ENCODE measurements around the gene NLK.

The NLK gene

DNA sequence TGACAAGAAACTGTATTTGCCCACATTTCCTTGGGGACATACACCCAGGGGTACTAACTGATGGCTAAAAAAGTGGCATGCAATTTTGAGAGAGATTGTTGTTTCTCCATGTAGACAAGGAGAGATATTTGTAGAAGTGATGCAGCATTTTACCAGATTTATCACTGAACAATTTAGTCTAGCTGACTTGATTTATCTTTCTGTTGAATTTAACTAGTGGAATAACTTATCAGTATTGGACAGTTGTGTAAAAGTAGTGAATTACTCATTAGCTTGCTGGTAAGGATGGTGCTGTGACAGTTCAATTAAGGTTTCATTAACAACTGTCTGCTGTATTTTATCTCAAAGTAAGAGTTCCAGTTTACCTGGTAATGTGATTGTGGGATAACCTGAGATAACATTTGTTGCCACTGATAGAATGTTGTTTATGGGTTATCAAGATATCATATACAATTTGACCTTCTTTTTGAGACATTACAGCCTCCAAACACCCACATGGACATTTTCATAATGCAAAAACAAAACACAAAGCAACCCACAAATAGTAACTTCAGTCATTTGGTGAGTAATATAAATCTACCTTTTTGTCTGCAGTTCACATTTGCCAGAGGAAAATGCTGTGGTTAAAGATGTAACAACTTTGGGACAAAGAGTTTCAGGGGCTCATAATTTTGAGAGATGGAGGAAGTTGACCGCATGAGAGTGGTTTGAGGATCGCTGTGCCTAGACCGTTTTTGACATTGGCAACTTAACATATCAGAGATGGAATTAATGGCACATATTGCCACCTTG lies 3.8 kb downstream of the NLK start:
- Histone ChIP-seq H3F3A (ENCODE audit: low read depth) (peaks cover 4% of the 10 kb centered on the region; the same call in 1 of the 2 replicates), H3K9ac (ENCODE audit: low read depth, low read length, poor library complexity, severe bottlenecking) (peak overlapping the region; percentile 60), H3K36me3 (ENCODE audit: insufficient read depth, low read length) (no peaks in the 10 kb centered on the region), H3K9me3 (ENCODE audit: insufficient read depth, low read depth, low read length) (no peaks in the 10 kb centered on the region), H3K9me2 (replicated peaks; ENCODE audit: low read depth, low read length) (no peaks in the 10 kb centered on the region), H3K4me3 (ENCODE audit: low read length, poor library complexity, severe bottlenecking) (peak overlapping the region; percentile 85), H2AFZ (ENCODE audit: low read length) (no peak overlapping the region), H4K20me1 (ENCODE audit: insufficient read depth, low read length, poor library complexity, severe bottlenecking) (peaks cover 62% of the 10 kb centered on the region), H3K79me2 (ENCODE audit: insufficient read depth, low read length) (peaks cover 94% of the 10 kb centered on the region), H3K27me3 (ENCODE audit: insufficient read depth, low read length, poor library complexity, severe bottlenecking) (no peaks in the 10 kb centered on the region), H3K4me2 (ENCODE audit: low read depth, low read length, poor library complexity, severe bottlenecking) (peak overlapping the region; percentile 81), H3K4me1 (ENCODE audit: insufficient read depth, low read length, poor library complexity, severe bottlenecking) (peaks cover 83% of the 10 kb centered on the region)
- no peak for TF ChIP-seq CTCF (conservative IDR thresholded peaks at IDR 0.05; ENCODE audit: low read length)

GRCh38 chr17:28047806-28048205 lies 5.3 kb downstream of the NLK start:
- Histone ChIP-seq H3K36me3 (ENCODE audit: insufficient read depth, low read length) (no peaks in the 10 kb centered on the region), H3K4me2 (ENCODE audit: low read depth, low read length, poor library complexity, severe bottlenecking) (peak overlapping the region; percentile 81), H3K4me1 (ENCODE audit: insufficient read depth, low read length, poor library complexity, severe bottlenecking) (peaks cover 86% of the 10 kb centered on the region), H2AFZ (ENCODE audit: low read length) (no peak overlapping the region), H3K9me3 (ENCODE audit: insufficient read depth, low read depth, low read length) (no peaks in the 10 kb centered on the region), H3K79me2 (ENCODE audit: insufficient read depth, low read length) (peaks cover 100% of the 10 kb centered on the region), H3K4me3 (ENCODE audit: low read length, poor library complexity, severe bottlenecking) (peak overlapping the region; percentile 85), H4K20me1 (ENCODE audit: insufficient read depth, low read length, poor library complexity, severe bottlenecking) (peaks cover 70% of the 10 kb centered on the region), H3K9me2 (replicated peaks; ENCODE audit: low read depth, low read length) (no peaks in the 10 kb centered on the region), H3K9ac (ENCODE audit: low read depth, low read length, poor library complexity, severe bottlenecking) (peak overlapping the region; percentile 60), H3F3A (ENCODE audit: low read depth) (peaks cover 4% of the 10 kb centered on the region; the same call in 1 of the 2 replicates), H3K27me3 (ENCODE audit: insufficient read depth, low read length, poor library complexity, severe bottlenecking) (no peaks in the 10 kb centered on the region)
- TF ChIP-seq CTCF (conservative IDR thresholded peaks at IDR 0.05; ENCODE audit: low read length) (no peak), EZH2phosphoT487 (IDR thresholded peaks at IDR 0.05; ENCODE audit: borderline replicate concordance) (no peak)

- TF ChIP-seq CTCF (conservative IDR thresholded peaks at IDR 0.05; ENCODE audit: low read length), result no peak
- TF ChIP-seq EZH2phosphoT487 (IDR thresholded peaks at IDR 0.05; ENCODE audit: borderline replicate concordance), result no peak
- peaks cover 4% of the 10 kb centered on the region; the same call in 1 of the 2 replicates for H3F3A ChIP-seq (ENCODE audit: low read depth)
- H3K9ac ChIP-seq (ENCODE audit: low read depth, low read length, poor library complexity, severe bottlenecking), result no peak overlapping the region
- H3K9me2 ChIP-seq (replicated peaks; ENCODE audit: low read depth, low read length), result no peaks in the 10 kb centered on the region
- H3K4me2 ChIP-seq (ENCODE audit: low read depth, low read length, poor library complexity, severe bottlenecking), result peak overlapping the region; percentile 81
- peaks cover 68% of the 10 kb centered on the region for H4K20me1 ChIP-seq (ENCODE audit: insufficient read depth, low read length, poor library complexity, severe bottlenecking)
- peaks cover 86% of the 10 kb centered on the region for H3K4me1 ChIP-seq (ENCODE audit: insufficient read depth, low read length, poor library complexity, severe bottlenecking)
- no peaks in the 10 kb centered on the region for H3K36me3 ChIP-seq (ENCODE audit: insufficient read depth, low read length)
- peak overlapping the region; percentile 85 for H3K4me3 ChIP-seq (ENCODE audit: low read length, poor library complexity, severe bottlenecking)
- peaks cover 100% of the 10 kb centered on the region for H3K79me2 ChIP-seq (ENCODE audit: insufficient read depth, low read length)
- no peaks in the 10 kb centered on the region for H3K9me3 ChIP-seq (ENCODE audit: insufficient read depth, low read depth, low read length)
- no peak overlapping the region for H2AFZ ChIP-seq (ENCODE audit: low read length)
- H3K27me3 ChIP-seq (ENCODE audit: insufficient read depth, low read length, poor library complexity, severe bottlenecking), result no peaks in the 10 kb centered on the region
Observed at GRCh38 chr17:28049071-28049470, 6.6 kb downstream of the NLK start.

Measured in Loucy (cell line).